HG03045 (cell line): ENCODE measurements around the gene PRND.
"Not testable (repeated sequence)": the region's sequence is repeated elsewhere in the genome, so short reads cannot be mapped to it uniquely, and the experiment has no call there.

Experiments
- ATAC-seq: cut with Tn5 transposase; IDR thresholded peaks from one replicate; pipeline ENCODE4 v1.9.1; 2021; ENCODE audit warnings: mild to moderate bottlenecking, moderate library complexity; ENCODE audit not compliant: unreplicated experiment

Gene PRND

GRCh38 chr20:4736875-4737274, 15.2 kb downstream of the PRND start:
- ATAC-seq, result no peak

- ATAC-seq, result no peak
These were observed 16.3 kb downstream of the PRND start for GRCh38 chr20:4737857-4738627.

GRCh38 chr20:4740774-4741431, 19.2 kb downstream of the PRND start:
- no peak for ATAC-seq

- no peak for ATAC-seq
These were observed 27.1 kb downstream of the PRND start for GRCh38 chr20:4748847-4749246.

- no peak for ATAC-seq
These were observed 27.6 kb downstream of the PRND start for GRCh38 chr20:4749326-4749725.

- no peak for ATAC-seq
These were observed 28.7 kb downstream of the PRND start for GRCh38 chr20:4750381-4750780.

GRCh38 chr20:4759100-4759884, 37.6 kb downstream of the PRND start:
- ATAC-seq, result not testable (repeated sequence)

GRCh38 chr20:4763261-4763660, 41.6 kb downstream of the PRND start:
- no peak for ATAC-seq

GRCh38 chr20:4763723-4764510, 42.2 kb downstream of the PRND start:
- no peak for ATAC-seq

GRCh38 chr20:4764805-4765204, 43.1 kb downstream of the PRND start:
- ATAC-seq, result no peak

- ATAC-seq, result no peak
These were observed 44.0 kb downstream of the PRND start for GRCh38 chr20:4765681-4766080.

GRCh38 chr20:4766631-4767030, 44.9 kb downstream of the PRND start:
- no peak for ATAC-seq

GRCh38 chr20:4767084-4767483, 45.4 kb downstream of the PRND start:
- ATAC-seq, result no peak

GRCh38 chr20:4769328-4769727, 47.6 kb downstream of the PRND start:
- ATAC-seq, result no peak

GRCh38 chr20:4770026-4770425, 48.3 kb downstream of the PRND start:
- ATAC-seq, result no peak

- ATAC-seq, result no peak
These were observed 49.3 kb downstream of the PRND start for GRCh38 chr20:4771004-4771403.

GRCh38 chr20:4772132-4772531, 50.4 kb downstream of the PRND start:
- no peak for ATAC-seq

GRCh38 chr20:4773014-4773413, 51.3 kb downstream of the PRND start:
- not testable (repeated sequence) for ATAC-seq

GRCh38 chr20:4773736-4774135, 52.0 kb downstream of the PRND start:
- ATAC-seq, result no peak

- no peak for ATAC-seq
These were observed 52.5 kb downstream of the PRND start for GRCh38 chr20:4774207-4774606.
